ENCODE measurements around the gene TACC3. TPM values are rescaled to one million over a fixed set of nuclear protein-coding genes. Genes with fewer than 3 reads are reported as not detected.

Gene TACC3
- total RNA-seq, 3 donors from 2014 or later: 4.1 to 7.8 (median 4.9) TPM

- H3K27ac ChIP-seq: no peak overlapping the region
- H3K4me1 ChIP-seq: no peaks in the 10 kb centered on the region
- no peaks in the 10 kb centered on the region for H3K36me3 ChIP-seq
- intact Hi-C loops (cut with DNase I; ENCODE audit: low total_unique reads): no loop called here
- peaks cover 0 to 4% of the 10 kb centered on the region in 2 donors for H3K27me3 ChIP-seq
- H3K9me3 ChIP-seq: no peaks in the 10 kb centered on the region
- DNase-seq (ENCODE audit: low spot score in 2 of 2): no peak
- no peak for TF ChIP-seq POLR2A (IDR thresholded peaks at IDR 0.05)
- no peak for TF ChIP-seq POLR2AphosphoS5 (IDR thresholded peaks at IDR 0.05)
- no peak for TF ChIP-seq CTCF (IDR thresholded peaks at IDR 0.05)
- H3K4me3 ChIP-seq: no peak overlapping the region
These were observed 48.4 kb downstream of the TACC3 start for GRCh38 chr4:1769692-1770091.

DNA sequence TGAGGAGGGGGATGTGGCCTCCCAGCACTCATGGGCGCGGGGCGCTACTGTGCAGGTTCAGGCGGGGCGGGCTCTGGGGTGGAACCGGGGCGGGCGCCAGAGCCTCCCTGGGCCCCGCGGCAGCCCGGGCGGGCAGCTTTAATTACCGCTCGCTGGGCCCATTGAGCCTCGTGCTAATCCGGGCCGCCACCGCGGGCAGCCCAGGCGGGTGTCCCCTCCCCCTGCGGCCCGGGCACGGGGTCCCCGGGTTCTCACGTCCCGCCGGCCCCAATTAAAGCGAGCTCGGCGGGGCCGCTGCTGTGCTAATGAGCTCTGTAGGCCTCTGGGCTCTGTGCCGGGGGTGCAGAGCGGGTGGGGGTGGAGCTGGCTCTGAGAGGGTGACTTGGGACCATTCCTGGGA, 48.9 kb downstream of the TACC3 start:
- Histone ChIP-seq H3K9me3 (no peaks in the 10 kb centered on the region), H3K4me3 (no peak overlapping the region), H3K27me3 (peaks cover 0 to 4% of the 10 kb centered on the region in 2 donors), H3K27ac (no peak overlapping the region), H3K4me1 (no peaks in the 10 kb centered on the region), H3K36me3 (no peaks in the 10 kb centered on the region)
- intact Hi-C loops (cut with DNase I; ENCODE audit: low total_unique reads): no loop called here
- no peak for DNase-seq (ENCODE audit: low spot score in 2 of 2)
- TF ChIP-seq POLR2AphosphoS5 (IDR thresholded peaks at IDR 0.05) (no peak), POLR2A (IDR thresholded peaks at IDR 0.05) (no peak), CTCF (IDR thresholded peaks at IDR 0.05) (no peak)

GRCh38 chr4:1770791-1771231, 49.5 kb downstream of the TACC3 start:
- Histone ChIP-seq H3K27ac (no peak overlapping the region), H3K9me3 (no peaks in the 10 kb centered on the region), H3K4me3 (no peak overlapping the region), H3K27me3 (peaks cover 0 to 4% of the 10 kb centered on the region in 2 donors), H3K4me1 (no peaks in the 10 kb centered on the region), H3K36me3 (no peaks in the 10 kb centered on the region)
- TF ChIP-seq CTCF (IDR thresholded peaks at IDR 0.05) (no peak), POLR2AphosphoS5 (IDR thresholded peaks at IDR 0.05) (no peak), POLR2A (IDR thresholded peaks at IDR 0.05) (no peak)
- DNase-seq (ENCODE audit: low spot score in 2 of 2): no peak
- intact Hi-C loops (cut with DNase I; ENCODE audit: low total_unique reads): no loop called here

- Histone ChIP-seq H3K36me3 (no peaks in the 10 kb centered on the region), H3K27ac (no peak overlapping the region), H3K9me3 (no peaks in the 10 kb centered on the region), H3K4me3 (no peak overlapping the region), H3K4me1 (no peaks in the 10 kb centered on the region), H3K27me3 (peaks cover 0 to 1% of the 10 kb centered on the region in 2 donors)
- no peak for DNase-seq (ENCODE audit: low spot score in 2 of 2)
- TF ChIP-seq CTCF (IDR thresholded peaks at IDR 0.05) (no peak), POLR2AphosphoS5 (IDR thresholded peaks at IDR 0.05) (no peak), POLR2A (IDR thresholded peaks at IDR 0.05) (no peak)
- intact Hi-C loops (cut with DNase I; ENCODE audit: low total_unique reads): no loop called here
These were observed 50.4 kb downstream of the TACC3 start for GRCh38 chr4:1771555-1772305.

GRCh38 chr4:1772853-1773538, 51.7 kb downstream of the TACC3 start:
- Histone ChIP-seq H3K4me3 (no peak overlapping the region), H3K27me3 (no peaks in the 10 kb centered on the region), H3K9me3 (no peaks in the 10 kb centered on the region), H3K36me3 (no peaks in the 10 kb centered on the region), H3K27ac (no peak overlapping the region), H3K4me1 (no peaks in the 10 kb centered on the region)
- DNase-seq (ENCODE audit: low spot score in 2 of 2): no peak
- intact Hi-C loops (cut with DNase I; ENCODE audit: low total_unique reads): no loop called here
- TF ChIP-seq CTCF (IDR thresholded peaks at IDR 0.05): no peak
- no peak for TF ChIP-seq POLR2AphosphoS5 (IDR thresholded peaks at IDR 0.05)
- no peak for TF ChIP-seq POLR2A (IDR thresholded peaks at IDR 0.05)
